Activated CD4-positive, alpha-beta memory T cell treated with anti-CD3 and anti-CD28 coated beads for 36 hours (primary cell): Measurements from ENCODE around the gene TMEM115. TPM values are rescaled to one million over a fixed set of nuclear protein-coding genes. Genes with fewer than 3 reads are reported as not detected.

Source experiments
- CTCF ChIA-PET: fragments of 350-600 bp; sonication (Branson Sonifier 250); formaldehyde crosslinking; loops from one replicate; lab custom pipeline; 2021; ENCODE audit warnings: antibody characterized with exemption, inconsistent platforms; lab: Charles Lee
- POLR2A ChIA-PET: fragments of 350-600 bp; sonication (Branson Sonifier 250); formaldehyde crosslinking; loops from one replicate; lab custom pipeline; 2021; ENCODE audit warnings: antibody characterized with exemption; lab: Charles Lee
- DNase-seq: peaks from one replicate; pipeline ENCODE4 v3.0.0-alpha.2; 2020
- H3K27ac Mint-ChIP-seq: one replicate; pipeline ENCODE4 v1.8.0; 2021; ENCODE audit warnings: mixed read lengths
- H3K27me3 Mint-ChIP-seq: one replicate; pipeline ENCODE4 v1.8.0; 2021; ENCODE audit warnings: mixed read lengths
- H3K36me3 Mint-ChIP-seq: one replicate; pipeline ENCODE4 v1.8.0; 2021; ENCODE audit warnings: mixed read lengths
- H3K4me1 Mint-ChIP-seq: one replicate; pipeline ENCODE4 v1.8.0; 2021; ENCODE audit warnings: low read depth, mixed read lengths
- H3K4me3 Mint-ChIP-seq: one replicate; pipeline ENCODE4 v1.8.0; 2021; ENCODE audit warnings: mild to moderate bottlenecking, mixed read lengths
- H3K9me3 Mint-ChIP-seq: one replicate; pipeline ENCODE4 v1.8.0; 2021; ENCODE audit warnings: mixed read lengths
- intact Hi-C: fragments of 100-400 bp; cut with micrococcal nuclease; formaldehyde crosslinking; loops from one replicate; pipeline ENCODE4 v1.15.1; 2023
- total RNA-seq, 2 experiments: library from RNA; stranded (reverse); gene quantifications; one replicate each; pipeline ENCODE4 v1.2.3, GENCODE V29; 2021

Gene TMEM115
- 10 to 100 TPM; 16.0 TPM for total RNA-seq

GRCh38 chr3:50358911-50359759, at the start of gene TMEM115:
Gene TMEM115 (minus strand): TSS chr3:50359521. CDS start chr3:50359063, 458 bp downstream.
- Mint-ChIP-seq H3K4me3 (peak within 1 kb of the TSS; percentile 95), H3K27me3 (no peaks in the 10 kb centered on the region), H3K27ac (peak within 1 kb of the TSS; percentile 86), H3K9me3 (no peaks in the 10 kb centered on the region), H3K4me1 (peaks cover 39% of the 10 kb centered on the region), H3K36me3 (peaks cover 23% of the 10 kb centered on the region)
- ChIA-PET POLR2A (interaction anchor here (0.8 to 1.5 kb wide), 2 partner anchors 8 to 22 kb away, joined by 3 to 6 read pairs; partner anchors contain the start of genes CYB561D2 and NPRL2), CTCF (interaction anchor here (0.9 to 4.4 kb wide), 2 partner anchors 11 to 183 kb away, joined by 3 to 34 read pairs; no protein-coding TSS in a partner anchor)
- intact Hi-C loops: loop anchor here (1.0 to 10.0 kb wide), 7 partner anchors 8 to 1146 kb away; partner anchors contain the start of genes C3orf18, DCAF1, HEMK1 and HYAL3
- DNase-seq: peak; percentile 97

GRCh38 chr3:50408443-50408944, 49.2 kb upstream of the TMEM115 start:
- ChIA-PET CTCF (no interaction called here), POLR2A (no interaction called here)
- H3K4me3 Mint-ChIP-seq: no peak overlapping the region
- intact Hi-C loops: no loop called here
- DNase-seq: no peak
- no peaks in the 10 kb centered on the region for H3K36me3 Mint-ChIP-seq
- no peaks in the 10 kb centered on the region for H3K27me3 Mint-ChIP-seq
- H3K27ac Mint-ChIP-seq: no peak overlapping the region
- H3K9me3 Mint-ChIP-seq: no peaks in the 10 kb centered on the region
- no peaks in the 10 kb centered on the region for H3K4me1 Mint-ChIP-seq

- H3K36me3 Mint-ChIP-seq: no peaks in the 10 kb centered on the region
- DNase-seq: no peak
- intact Hi-C loops: no loop called here
- POLR2A ChIA-PET: no interaction called here
- no peaks in the 10 kb centered on the region for H3K4me1 Mint-ChIP-seq
- no peak overlapping the region for H3K4me3 Mint-ChIP-seq
- no peaks in the 10 kb centered on the region for H3K27me3 Mint-ChIP-seq
- no peak overlapping the region for H3K27ac Mint-ChIP-seq
- H3K9me3 Mint-ChIP-seq: no peaks in the 10 kb centered on the region
- CTCF ChIA-PET: interaction anchor here (0.9 kb wide), 1 partner anchor 136 kb away, joined by 5 read pairs; no protein-coding TSS in a partner anchor
Observed at GRCh38 chr3:50406487-50406886, 47.2 kb upstream of the TMEM115 start.

- intact Hi-C loops: no loop called here
- Mint-ChIP-seq H3K27ac (no peak overlapping the region), H3K36me3 (no peaks in the 10 kb centered on the region), H3K4me3 (no peak overlapping the region), H3K27me3 (no peaks in the 10 kb centered on the region), H3K4me1 (no peaks in the 10 kb centered on the region), H3K9me3 (no peaks in the 10 kb centered on the region)
- POLR2A ChIA-PET: interaction anchor here (0.6 kb wide), 1 partner anchor 96 kb away, joined by 3 read pairs; no protein-coding TSS in a partner anchor
- CTCF ChIA-PET: interaction anchor here (0.7 kb wide), 1 partner anchor 137 kb away, joined by 3 read pairs; no protein-coding TSS in a partner anchor
- peak; percentile 46 for DNase-seq
Observed at GRCh38 chr3:50405249-50405648, 45.9 kb upstream of the TMEM115 start.

- Mint-ChIP-seq H3K27ac (no peak overlapping the region), H3K9me3 (no peaks in the 10 kb centered on the region), H3K27me3 (no peaks in the 10 kb centered on the region), H3K4me3 (no peak overlapping the region), H3K4me1 (no peaks in the 10 kb centered on the region), H3K36me3 (no peaks in the 10 kb centered on the region)
- no peak for DNase-seq
- ChIA-PET POLR2A (no interaction called here), CTCF (interaction anchor here (1.3 kb wide), 1 partner anchor 141 kb away, joined by 3 read pairs; no protein-coding TSS in a partner anchor)
- intact Hi-C loops: no loop called here
Observed at GRCh38 chr3:50401978-50402595, 42.8 kb upstream of the TMEM115 start.

- H3K36me3 Mint-ChIP-seq: no peaks in the 10 kb centered on the region
- no peaks in the 10 kb centered on the region for H3K4me1 Mint-ChIP-seq
- POLR2A ChIA-PET: no interaction called here
- H3K9me3 Mint-ChIP-seq: no peaks in the 10 kb centered on the region
- no peak overlapping the region for H3K4me3 Mint-ChIP-seq
- DNase-seq: no peak
- CTCF ChIA-PET: no interaction called here
- H3K27ac Mint-ChIP-seq: no peak overlapping the region
- intact Hi-C loops: no loop called here
- no peaks in the 10 kb centered on the region for H3K27me3 Mint-ChIP-seq
Observed at GRCh38 chr3:50396502-50396901, 37.2 kb upstream of the TMEM115 start.

- ChIA-PET CTCF (no interaction called here), POLR2A (interaction anchor here (1.0 kb wide), 1 partner anchor 9 kb away, joined by 3 read pairs; no protein-coding TSS in a partner anchor)
- Mint-ChIP-seq H3K27ac (no peak overlapping the region), H3K36me3 (no peaks in the 10 kb centered on the region), H3K27me3 (no peaks in the 10 kb centered on the region), H3K4me3 (no peak overlapping the region), H3K9me3 (no peaks in the 10 kb centered on the region), H3K4me1 (no peaks in the 10 kb centered on the region)
- no peak for DNase-seq
- intact Hi-C loops: no loop called here
Observed at GRCh38 chr3:50395070-50395860, 35.9 kb upstream of the TMEM115 start.

GRCh38 chr3:50393061-50393460, 33.7 kb upstream of the TMEM115 start:
- Mint-ChIP-seq H3K4me3 (no peak overlapping the region), H3K36me3 (no peaks in the 10 kb centered on the region), H3K27me3 (no peaks in the 10 kb centered on the region), H3K9me3 (no peaks in the 10 kb centered on the region), H3K4me1 (no peaks in the 10 kb centered on the region), H3K27ac (no peak overlapping the region)
- ChIA-PET POLR2A (no interaction called here), CTCF (interaction anchor here (1.0 kb wide), 1 partner anchor 149 kb away, joined by 3 read pairs; no protein-coding TSS in a partner anchor)
- intact Hi-C loops: no loop called here
- DNase-seq: no peak

- ChIA-PET CTCF (interaction anchor here (1.0 kb wide), 1 partner anchor 150 kb away, joined by 3 read pairs; no protein-coding TSS in a partner anchor), POLR2A (no interaction called here)
- H3K36me3 Mint-ChIP-seq: no peaks in the 10 kb centered on the region
- H3K9me3 Mint-ChIP-seq: no peaks in the 10 kb centered on the region
- no peak overlapping the region for H3K27ac Mint-ChIP-seq
- intact Hi-C loops: no loop called here
- no peak overlapping the region for H3K4me3 Mint-ChIP-seq
- H3K4me1 Mint-ChIP-seq: no peaks in the 10 kb centered on the region
- H3K27me3 Mint-ChIP-seq: no peaks in the 10 kb centered on the region
- no peak for DNase-seq
Observed at GRCh38 chr3:50392101-50392715, 32.9 kb upstream of the TMEM115 start.

GRCh38 chr3:50390508-50391224, 31.3 kb upstream of the TMEM115 start:
- no peaks in the 10 kb centered on the region for H3K27me3 Mint-ChIP-seq
- CTCF ChIA-PET: no interaction called here
- DNase-seq: no peak
- intact Hi-C loops: no loop called here
- no peak overlapping the region for H3K4me3 Mint-ChIP-seq
- no peak overlapping the region for H3K27ac Mint-ChIP-seq
- no peaks in the 10 kb centered on the region for H3K9me3 Mint-ChIP-seq
- H3K4me1 Mint-ChIP-seq: no peaks in the 10 kb centered on the region
- POLR2A ChIA-PET: no interaction called here
- H3K36me3 Mint-ChIP-seq: no peaks in the 10 kb centered on the region

GRCh38 chr3:50389414-50389767, 30.1 kb upstream of the TMEM115 start:
- H3K4me3 Mint-ChIP-seq: no peak overlapping the region
- intact Hi-C loops: no loop called here
- no peak for DNase-seq
- no peaks in the 10 kb centered on the region for H3K27me3 Mint-ChIP-seq
- no peaks in the 10 kb centered on the region for H3K36me3 Mint-ChIP-seq
- CTCF ChIA-PET: no interaction called here
- H3K4me1 Mint-ChIP-seq: no peaks in the 10 kb centered on the region
- no peaks in the 10 kb centered on the region for H3K9me3 Mint-ChIP-seq
- POLR2A ChIA-PET: no interaction called here
- no peak overlapping the region for H3K27ac Mint-ChIP-seq
